WTC11 (cell line): ENCODE measurements around the gene ILF3. TPM values are rescaled to one million over a fixed set of nuclear protein-coding genes. Genes with fewer than 3 reads are reported as not detected.

ENCODE experiments used
- ATAC-seq: fragments of 200-7000 bp; cut with Tn5 transposase; 2 replicates; pipeline ENCODE4 v1.10.0; 2021; ENCODE audit warnings: mild to moderate bottlenecking, moderate library complexity
- CTCF ChIA-PET: fragments of 300-600 bp; sonication (Branson Sonifier 250); formaldehyde crosslinking; loops from one replicate; lab custom pipeline; 2021; ENCODE audit warnings: antibody characterized with exemption; lab: Charles Lee
- POLR2A ChIA-PET: fragments of 350-600 bp; sonication (Branson Sonifier 250); formaldehyde crosslinking; loops from one replicate; lab custom pipeline; 2021; ENCODE audit warnings: antibody characterized with exemption; lab: Charles Lee
- DNase-seq: peaks from one replicate; pipeline ENCODE4 v3.0.0; 2021; ENCODE audit warnings: low spot score
- H3K27ac Mint-ChIP-seq: 2 replicates; pipeline ENCODE4 v1.8.0; 2021; ENCODE audit warnings: mixed read lengths
- H3K27me3 Mint-ChIP-seq: 2 replicates; pipeline ENCODE4 v1.8.0; 2021; ENCODE audit warnings: low read depth, mild to moderate bottlenecking, moderate library complexity, mixed read lengths
- H3K36me3 Mint-ChIP-seq: 2 replicates; pipeline ENCODE4 v1.8.0; 2021; ENCODE audit warnings: mixed read lengths
- H3K4me1 Mint-ChIP-seq: 2 replicates; pipeline ENCODE4 v1.8.0; 2022; ENCODE audit warnings: mixed read lengths
- H3K4me3 Mint-ChIP-seq: 2 replicates; pipeline ENCODE4 v1.8.0; 2021; ENCODE audit warnings: mild to moderate bottlenecking, moderate library complexity, mixed read lengths
- H3K9me3 Mint-ChIP-seq: 2 replicates; pipeline ENCODE4 v1.8.0; 2021; ENCODE audit warnings: mixed read lengths
- E2F1 ChIP-seq: sonication (generic); formaldehyde crosslinking; IDR thresholded peaks from 2 replicates; pipeline ENCODE4 v1.8.0; 2022; ENCODE audit warnings: mild to moderate bottlenecking, missing genetic modification reagents
- ETV6 ChIP-seq: sonication (generic); formaldehyde crosslinking; IDR thresholded peaks from 2 replicates; pipeline ENCODE4 v1.8.1; 2022; ENCODE audit warnings: mild to moderate bottlenecking, missing genetic modification reagents
- FOXP1 ChIP-seq: sonication (generic); formaldehyde crosslinking; IDR thresholded peaks from 2 replicates; pipeline ENCODE4 v1.8.0; 2022; ENCODE audit warnings: missing genetic modification reagents, mild to moderate bottlenecking, moderate library complexity, borderline replicate concordance
- ZNF425 ChIP-seq: fragments of 250-450 bp; sonication (Bioruptor Pico); conservative IDR thresholded peaks from 2 replicates; pipeline ENCODE4 v1.9.0; 2021; ENCODE audit warnings: mild to moderate bottlenecking
- microRNA-seq: library from miRNA; unstranded; fragments of <30 nt; microRNA quantifications from one replicate; pipeline ENCODE4 v1.2.0, GENCODE V29; 2022; ENCODE audit warnings: borderline number of aligned reads
- total RNA-seq: library from RNA; stranded (reverse); gene quantifications from 3 replicates; pipeline ENCODE4 v1.2.3, GENCODE V29; 2021
- TF ChIP-seq, protein P1 (sequence below): fragments of 250-450 bp; sonication (Bioruptor Pico); IDR thresholded peaks from 2 replicates; pipeline ENCODE4 v1.8.0; 2021; ENCODE audit warnings: mild to moderate bottlenecking

Gene ILF3
- total RNA-seq, 1 experiment from 2014 or later: 659 TPM

GRCh38 chr19:10740798-10741197 lies 86.7 kb downstream of the ILF3 start:
- ChIA-PET CTCF (no interaction called here), POLR2A (no interaction called here)
- Mint-ChIP-seq H3K36me3 (peaks cover 8% of the 10 kb centered on the region), H3K4me3 (no peak overlapping the region), H3K9me3 (peaks cover 12% of the 10 kb centered on the region), H3K27ac (no peak overlapping the region), H3K27me3 (no peaks in the 10 kb centered on the region), H3K4me1 (peaks cover 8% of the 10 kb centered on the region; the same call in 1 of the 2 replicates)
- DNase-seq: no peak
- ATAC-seq: no peak
- TF ChIP-seq ETV6 (CRISPR knock-in tag) (no peak), E2F1 (CRISPR knock-in tag) (no peak), ZNF425 (CRISPR knock-in tag) (no peak), FOXP1 (CRISPR knock-in tag) (no peak)
- TF ChIP-seq, protein P1, sequence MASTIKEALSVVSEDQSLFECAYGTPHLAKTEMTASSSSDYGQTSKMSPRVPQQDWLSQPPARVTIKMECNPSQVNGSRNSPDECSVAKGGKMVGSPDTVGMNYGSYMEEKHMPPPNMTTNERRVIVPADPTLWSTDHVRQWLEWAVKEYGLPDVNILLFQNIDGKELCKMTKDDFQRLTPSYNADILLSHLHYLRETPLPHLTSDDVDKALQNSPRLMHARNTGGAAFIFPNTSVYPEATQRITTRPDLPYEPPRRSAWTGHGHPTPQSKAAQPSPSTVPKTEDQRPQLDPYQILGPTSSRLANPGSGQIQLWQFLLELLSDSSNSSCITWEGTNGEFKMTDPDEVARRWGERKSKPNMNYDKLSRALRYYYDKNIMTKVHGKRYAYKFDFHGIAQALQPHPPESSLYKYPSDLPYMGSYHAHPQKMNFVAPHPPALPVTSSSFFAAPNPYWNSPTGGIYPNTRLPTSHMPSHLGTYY: no peak

Small RNAs within 50 kb of the gene (microRNA-seq; reads per million reads assigned to microRNA genes)
- not detected for gene MIR638

Other genes with a start within 250 kb of the ILF3 start
- gene PDE4A, start 233.8 kb upstream of the ILF3 start, total RNA-seq: 5.3 to 5.9 TPM (median 5.8 TPM) in 3 replicates
- gene KEAP1, start 151.0 kb upstream of the ILF3 start, total RNA-seq: 65.1 to 74.9 TPM (median 68.7 TPM) in 3 replicates
- gene S1PR5, start 136.9 kb upstream of the ILF3 start, total RNA-seq: 3.8 to 5.4 TPM (median 4.1 TPM) in 3 replicates
- gene ATG4D, start 110.4 kb upstream of the ILF3 start, total RNA-seq: 50.3 to 59.4 TPM (median 53.8 TPM) in 3 replicates
- 43.6 to 50.9 TPM (median 49.3 TPM) in 3 replicates for gene KRI1, start 88.3 kb upstream of the ILF3 start, total RNA-seq
- gene CDKN2D, start 85.4 kb upstream of the ILF3 start, total RNA-seq: 2.1 to 3.3 TPM (median 2.5 TPM) in 3 replicates
- gene AP1M2, start 67.0 kb upstream of the ILF3 start, total RNA-seq: 127 to 176 TPM (median 174 TPM) in 3 replicates
- 102 to 111 TPM (median 109 TPM) in 3 replicates for gene SLC44A2, start 28.8 kb upstream of the ILF3 start, total RNA-seq
- gene QTRT1, start 47.1 kb downstream of the ILF3 start, total RNA-seq: 67.6 to 72.6 TPM (median 69.6 TPM) in 3 replicates
- 120 to 131 TPM (median 123 TPM) in 3 replicates for gene DNM2, start 63.7 kb downstream of the ILF3 start, total RNA-seq
- gene TMED1, start 181.9 kb downstream of the ILF3 start, total RNA-seq: 28.5 to 40.9 TPM (median 40.6 TPM) in 3 replicates
- gene C19orf38, start 194.1 kb downstream of the ILF3 start, total RNA-seq: 0.23 TPM in 1 of 3 replicates, not detected in the others
- 125 to 126 TPM (median 126 TPM) in 3 replicates for gene CARM1, start 217.2 kb downstream of the ILF3 start, total RNA-seq